Measurements from ENCODE around the gene RPP40. TPM values are rescaled to one million over a fixed set of nuclear protein-coding genes. Genes with fewer than 3 reads are reported as not detected.

Gene RPP40
- total RNA-seq, 4 donors from 2014 or later: 4.4 to 12.1 (median 6.3) TPM

DNA sequence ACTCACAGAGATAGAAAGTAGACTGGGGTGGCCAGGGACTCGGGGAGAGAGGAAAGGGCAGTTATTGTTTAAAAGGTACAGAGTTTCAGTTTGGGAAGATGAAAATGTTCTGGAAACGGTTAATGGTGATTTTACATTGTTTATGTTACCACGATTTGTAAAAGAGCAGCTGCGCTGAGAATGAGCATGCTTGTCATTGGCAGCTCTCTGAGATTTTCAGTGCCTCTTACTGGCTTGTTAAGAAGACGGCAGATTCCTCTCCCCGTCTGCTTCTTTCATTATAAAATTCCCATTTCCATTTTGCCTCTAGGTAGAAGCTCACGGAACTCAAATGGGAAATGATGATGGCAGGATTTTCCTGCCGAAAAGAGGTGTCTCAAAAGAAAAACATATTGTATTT, 41.6 kb upstream of the RPP40 start:
- TF ChIP-seq EP300 (IDR thresholded peaks at IDR 0.05): no peak
- no peak for TF ChIP-seq CTCF (IDR thresholded peaks at IDR 0.05)
- no peak for TF ChIP-seq POLR2AphosphoS5 (IDR thresholded peaks at IDR 0.05)
- no peak for ATAC-seq
- 17% methylated on average over 6 to 8 of the region's 8 CpGs for WGBS, 2 donors (ENCODE audit: low coverage in 1 of 2)
- H3K27ac ChIP-seq: no peak overlapping the region
- H3K9me3 ChIP-seq: no peaks in the 10 kb centered on the region
- no peak overlapping the region for H3K4me3 ChIP-seq
- no peaks in the 10 kb centered on the region for H3K27me3 ChIP-seq
- H3K36me3 ChIP-seq: peaks cover 0 to 6% of the 10 kb centered on the region in 2 donors
- no peaks in the 10 kb centered on the region for H3K4me1 ChIP-seq

GRCh38 chr6:5044866-5045265, 41.0 kb upstream of the RPP40 start:
- TF ChIP-seq POLR2A (IDR thresholded peaks at IDR 0.05) (no peak), POLR2AphosphoS5 (IDR thresholded peaks at IDR 0.05) (no peak), CTCF (IDR thresholded peaks at IDR 0.05) (no peak), EP300 (IDR thresholded peaks at IDR 0.05) (no peak)
- Histone ChIP-seq H3K27me3 (no peaks in the 10 kb centered on the region), H3K27ac (no peak overlapping the region), H3K36me3 (peaks cover 0 to 6% of the 10 kb centered on the region in 2 donors), H3K4me3 (no peak overlapping the region), H3K4me1 (no peaks in the 10 kb centered on the region), H3K9me3 (no peaks in the 10 kb centered on the region)
- no peak for ATAC-seq
- 92 to 100% methylated on average over 2 to 3 of the region's 3 CpGs for WGBS, 2 donors (ENCODE audit: low coverage in 1 of 2)

DNA sequence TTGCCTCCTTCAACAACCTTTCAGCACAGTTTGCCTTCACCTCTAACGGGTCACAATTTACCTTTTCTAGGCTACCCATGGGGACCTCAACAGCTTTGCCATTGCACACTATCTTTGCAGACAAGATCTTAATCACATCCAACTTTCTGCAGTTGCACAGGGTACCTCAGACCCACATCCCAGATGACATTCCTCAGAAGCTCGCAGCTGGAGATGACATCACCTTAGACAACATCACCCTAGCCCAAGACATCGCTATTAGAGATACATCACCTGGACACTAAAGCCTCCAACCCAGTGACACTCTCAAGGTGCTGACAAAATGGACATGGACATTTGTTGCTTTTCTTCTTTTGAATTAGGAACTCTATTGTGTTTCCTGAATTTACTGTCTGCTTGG, 38.6 kb upstream of the RPP40 start:
- Histone ChIP-seq H3K9me3 (no peaks in the 10 kb centered on the region), H3K4me1 (no peaks in the 10 kb centered on the region), H3K4me3 (no peak overlapping the region), H3K36me3 (peaks cover 0 to 6% of the 10 kb centered on the region in 2 donors), H3K27me3 (no peaks in the 10 kb centered on the region), H3K27ac (no peak overlapping the region)
- WGBS, 2 donors (ENCODE audit: low coverage in 1 of 2): 91 to 100% methylated on average over 3 of the region's 3 CpGs
- no peak for ATAC-seq
- TF ChIP-seq POLR2AphosphoS5 (IDR thresholded peaks at IDR 0.05) (no peak), EP300 (IDR thresholded peaks at IDR 0.05) (no peak), POLR2A (IDR thresholded peaks at IDR 0.05) (no peak), CTCF (IDR thresholded peaks at IDR 0.05) (no peak)

DNA sequence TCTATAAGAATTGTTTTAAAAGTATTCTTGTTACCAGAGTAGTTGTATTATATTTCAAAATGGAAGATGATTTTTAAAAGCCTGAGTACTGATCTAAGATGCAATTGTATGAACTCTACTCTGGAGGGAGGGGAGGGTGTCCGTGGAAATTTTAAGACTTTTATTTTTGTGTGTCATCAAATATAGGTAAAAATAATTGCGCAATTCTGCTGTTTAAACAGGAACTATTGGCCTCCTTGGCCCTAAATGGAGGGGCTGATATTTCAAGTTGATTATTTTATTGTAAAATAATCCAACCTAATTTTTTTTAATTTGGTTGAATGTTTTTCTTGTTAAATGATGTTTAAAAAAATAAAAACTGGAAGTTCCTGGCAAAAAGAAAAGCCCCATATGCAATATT, 38.1 kb upstream of the RPP40 start:
- no peaks in the 10 kb centered on the region for H3K27me3 ChIP-seq
- WGBS, 2 donors (ENCODE audit: low coverage in 1 of 2): 42 to 45% methylated on average over 2 of the region's 2 CpGs
- ATAC-seq: no peak
- no peak overlapping the region for H3K27ac ChIP-seq
- no peaks in the 10 kb centered on the region for H3K9me3 ChIP-seq
- no peak overlapping the region for H3K4me3 ChIP-seq
- H3K36me3 ChIP-seq: peaks cover 0 to 6% of the 10 kb centered on the region in 2 donors
- TF ChIP-seq CTCF (IDR thresholded peaks at IDR 0.05) (no peak), EP300 (IDR thresholded peaks at IDR 0.05) (no peak), POLR2A (IDR thresholded peaks at IDR 0.05) (no peak), POLR2AphosphoS5 (IDR thresholded peaks at IDR 0.05) (no peak)
- H3K4me1 ChIP-seq: no peaks in the 10 kb centered on the region

DNA sequence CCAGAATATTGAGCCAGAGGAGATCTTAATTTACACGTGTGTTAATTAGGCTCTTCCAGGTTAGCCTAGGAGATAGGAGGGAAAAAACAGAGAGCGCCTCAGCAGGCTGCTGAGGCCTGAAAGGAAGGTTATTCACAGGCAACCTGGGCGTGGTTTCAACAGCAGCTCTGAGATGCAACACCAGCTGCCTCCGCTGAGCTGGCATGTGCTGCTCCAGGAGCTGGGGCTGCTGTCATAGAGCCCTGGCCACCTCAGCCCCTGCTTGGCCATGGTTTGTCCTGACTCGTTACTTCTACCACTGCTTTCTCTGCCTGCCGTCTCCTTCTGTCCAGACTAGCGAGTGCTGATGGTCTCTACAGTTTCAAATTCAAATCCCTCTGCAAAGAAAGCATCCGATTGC, 32.4 kb upstream of the RPP40 start:
- TF ChIP-seq POLR2A (IDR thresholded peaks at IDR 0.05): no peak
- TF ChIP-seq EP300 (IDR thresholded peaks at IDR 0.05): no peak
- no peak for TF ChIP-seq CTCF (IDR thresholded peaks at IDR 0.05)
- TF ChIP-seq POLR2AphosphoS5 (IDR thresholded peaks at IDR 0.05): no peak
- Histone ChIP-seq H3K36me3 (no peaks in the 10 kb centered on the region), H3K9me3 (no peaks in the 10 kb centered on the region), H3K4me1 (no peaks in the 10 kb centered on the region), H3K4me3 (no peak overlapping the region), H3K27ac (no peak overlapping the region), H3K27me3 (no peaks in the 10 kb centered on the region)
- ATAC-seq: no peak
- 80 to 83% methylated on average over 3 to 6 of the region's 8 CpGs for WGBS, 2 donors (ENCODE audit: low coverage in 1 of 2)
